ENCODE data around the gene SAMD7.

SAMD7 gene

GRCh38 chr3:169966951-169967915 lies 55.9 kb downstream of the SAMD7 start:
- DNase-seq, result no peak

DNA sequence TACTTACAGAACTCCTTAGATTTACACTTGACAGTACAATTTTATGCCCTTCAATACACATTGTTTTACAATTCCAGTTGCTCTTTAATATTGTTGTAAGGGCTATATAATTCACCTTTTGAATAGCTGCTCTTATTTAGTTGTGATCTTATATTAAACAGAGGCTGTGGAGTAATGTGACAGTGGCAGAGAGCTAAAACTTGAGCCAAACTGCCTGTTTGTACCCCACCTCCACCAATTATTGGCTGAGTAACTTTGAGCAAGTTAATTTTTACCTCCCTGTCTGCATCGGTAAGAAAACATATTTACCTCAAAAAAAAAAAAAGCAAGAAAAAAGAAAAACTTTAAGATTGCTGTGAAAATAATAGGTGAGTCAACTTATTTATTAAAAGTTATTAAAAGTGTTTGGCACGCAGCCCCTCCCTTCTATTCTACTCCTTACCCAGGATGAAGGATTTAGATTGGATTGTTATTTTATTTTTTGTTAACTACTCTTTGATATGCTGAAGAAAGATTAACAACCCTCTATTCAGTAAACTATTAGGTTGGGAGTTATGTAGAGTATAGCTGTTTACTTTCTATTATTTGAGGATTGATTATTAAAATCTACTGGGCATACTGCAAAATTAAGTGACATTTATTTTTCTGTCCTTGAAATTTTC lies 57.0 kb downstream of the SAMD7 start:
- no peak for DNase-seq

DNA sequence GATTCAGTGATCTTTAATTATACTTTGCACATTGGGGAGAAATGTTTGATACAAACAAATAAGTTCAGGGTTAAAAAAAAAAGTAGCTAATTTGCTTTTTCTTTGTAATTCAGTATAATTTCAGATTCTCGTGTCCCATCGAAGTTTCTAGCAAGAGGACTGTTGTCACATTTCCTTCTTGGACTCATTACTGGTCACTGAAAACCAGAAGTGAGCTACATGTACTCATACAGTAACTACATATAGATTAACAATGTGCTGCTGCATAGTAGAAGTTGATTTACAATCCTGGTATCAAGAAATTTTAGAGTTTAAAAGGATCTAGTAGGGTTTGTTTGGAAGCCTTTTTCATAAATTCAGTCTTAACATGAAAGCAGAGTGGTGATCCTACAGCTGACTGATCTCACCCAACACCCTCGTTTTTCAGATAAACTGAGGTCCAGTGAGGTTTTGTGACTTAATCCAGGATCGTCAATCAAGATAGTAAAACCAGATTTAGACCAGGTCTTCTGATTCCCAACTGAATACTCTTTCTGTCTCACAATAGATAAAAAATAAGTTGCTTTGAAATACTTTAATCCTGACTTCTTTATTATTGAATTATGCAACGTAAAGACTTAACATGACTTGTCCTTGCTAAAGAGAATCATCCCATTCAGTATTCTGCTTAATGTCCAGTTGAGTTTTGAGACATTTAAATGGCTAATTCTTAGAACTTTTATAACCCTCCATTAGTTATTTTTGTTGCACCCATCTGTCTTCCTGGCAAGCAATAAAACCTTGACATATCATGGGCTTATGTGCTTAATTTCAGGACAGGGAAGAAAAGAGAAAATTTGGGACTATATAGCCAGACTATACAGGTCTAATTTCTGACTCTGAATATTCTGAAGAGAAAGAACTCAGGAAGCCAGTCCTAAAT lies 58.1 kb downstream of the SAMD7 start:
- DNase-seq, result no peak

GRCh38 chr3:169970847-169971246 lies 59.5 kb downstream of the SAMD7 start:
- no peak for DNase-seq

- no peak for DNase-seq
Measured at GRCh38 chr3:169971522-169971921, 60.1 kb downstream of the SAMD7 start.

DNA sequence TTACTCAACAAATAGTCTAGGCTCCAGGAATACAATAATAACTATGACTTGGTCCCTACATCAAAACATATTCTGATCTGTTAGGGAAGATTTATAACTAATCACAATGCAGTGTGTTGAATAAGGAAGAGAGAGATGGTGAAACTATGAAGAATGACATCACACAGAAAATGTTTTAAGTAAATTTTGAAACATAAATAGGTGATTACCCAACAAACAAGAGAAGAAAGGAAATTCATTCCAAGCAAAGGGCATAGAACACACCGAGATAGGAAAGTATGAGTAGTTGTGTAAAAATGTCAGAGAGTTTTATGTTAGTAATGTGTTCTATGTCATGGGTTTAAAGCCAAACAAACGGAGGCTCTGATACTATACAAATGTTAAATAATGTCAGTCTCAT lies 68.7 kb downstream of the SAMD7 start:
- no peak for DNase-seq

- DNase-seq, result no peak
Measured at GRCh38 chr3:169984292-169984691, 72.9 kb downstream of the SAMD7 start.

Measured in DMS153 (cell line).